ENCODE data around the gene SCAPER. TPM values are rescaled to one million over a fixed set of nuclear protein-coding genes. Genes with fewer than 3 reads are reported as not detected.
"Not testable (repeated sequence)": the region's sequence is repeated elsewhere in the genome, so short reads cannot be mapped to it uniquely, and the experiment has no call there.

The SCAPER gene
- total RNA-seq, 1 donor from 2014 or later, result 24.7 TPM

DNA sequence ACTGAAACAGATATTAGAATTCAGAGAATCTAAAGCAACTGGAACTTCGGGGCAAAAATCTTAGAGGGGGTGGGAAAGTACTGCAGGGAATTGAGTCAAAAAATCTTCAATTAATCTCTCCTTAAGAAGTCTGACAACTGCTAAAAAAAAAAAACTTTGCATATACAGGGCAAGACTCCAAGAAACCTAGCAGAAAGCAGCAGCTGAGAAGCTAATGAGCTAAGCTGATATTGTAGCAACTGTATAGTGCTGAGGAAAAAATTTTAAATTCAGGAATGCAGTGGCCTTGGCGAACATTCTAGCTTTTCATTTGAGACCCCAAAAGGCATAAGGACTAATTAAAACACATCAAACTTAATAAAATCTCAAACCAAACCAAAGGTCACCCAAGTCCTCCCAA, 113.6 kb downstream of the SCAPER start:
- no peak for DNase-seq (ENCODE audit: low spot score)

DNA sequence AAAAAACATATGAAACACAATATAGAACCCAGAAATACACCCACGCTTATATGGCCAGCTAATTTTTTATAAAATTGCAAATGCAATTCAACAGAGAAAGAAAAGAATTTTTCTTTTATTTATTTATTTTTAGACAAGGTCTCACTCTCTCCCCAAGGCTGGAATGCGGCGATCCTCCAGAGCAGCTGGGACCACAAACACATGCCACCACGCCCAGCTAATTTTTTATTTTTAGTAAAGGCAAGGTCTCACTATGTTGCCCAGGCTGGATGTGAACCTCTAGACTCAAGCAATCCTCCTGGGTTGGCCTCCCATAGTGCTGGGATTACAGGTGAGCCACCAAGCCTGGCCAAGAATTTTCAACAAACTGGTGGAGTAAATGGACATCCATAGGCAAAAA, 117.9 kb downstream of the SCAPER start:
- no peak for DNase-seq (ENCODE audit: low spot score)

DNA sequence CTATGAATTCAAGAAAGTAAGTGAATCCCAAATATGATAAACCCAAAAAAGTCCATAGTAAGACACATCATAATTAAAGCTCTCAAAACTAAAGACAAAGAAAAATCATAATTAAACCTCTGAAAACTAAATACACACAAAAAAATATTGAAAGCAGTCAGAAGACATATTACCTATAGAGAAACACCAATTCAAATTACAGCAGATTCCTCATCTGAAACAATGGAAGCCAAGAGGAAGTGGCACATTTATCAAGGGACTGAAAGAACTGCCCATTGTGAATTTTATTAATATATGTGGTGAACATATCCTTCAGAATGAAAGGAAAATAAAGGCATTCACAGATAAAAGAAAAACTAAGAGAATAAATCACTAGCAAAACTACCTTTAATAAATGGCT, 128.2 kb downstream of the SCAPER start:
- DNase-seq (ENCODE audit: low spot score), result no peak

DNA sequence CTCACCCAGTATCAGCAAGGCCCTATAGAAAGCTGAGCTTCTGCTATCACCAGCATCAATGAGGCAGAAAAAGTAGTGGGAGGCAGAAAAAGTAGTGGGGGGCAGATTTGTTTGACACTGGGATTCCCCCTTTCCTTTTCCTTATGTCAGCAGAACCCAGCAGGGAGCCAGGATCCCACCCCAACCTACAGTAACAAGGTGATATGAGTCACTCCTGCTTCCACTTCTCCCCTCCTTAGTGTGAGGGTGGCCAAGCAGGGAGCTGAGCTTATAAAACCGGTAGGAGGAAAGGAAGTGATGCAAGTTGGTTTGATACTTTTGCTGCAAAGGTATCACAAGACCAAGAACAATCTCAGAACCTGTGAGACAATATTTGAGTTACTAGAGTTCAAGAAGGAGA, 128.7 kb downstream of the SCAPER start:
- DNase-seq (ENCODE audit: low spot score), result no peak

DNA sequence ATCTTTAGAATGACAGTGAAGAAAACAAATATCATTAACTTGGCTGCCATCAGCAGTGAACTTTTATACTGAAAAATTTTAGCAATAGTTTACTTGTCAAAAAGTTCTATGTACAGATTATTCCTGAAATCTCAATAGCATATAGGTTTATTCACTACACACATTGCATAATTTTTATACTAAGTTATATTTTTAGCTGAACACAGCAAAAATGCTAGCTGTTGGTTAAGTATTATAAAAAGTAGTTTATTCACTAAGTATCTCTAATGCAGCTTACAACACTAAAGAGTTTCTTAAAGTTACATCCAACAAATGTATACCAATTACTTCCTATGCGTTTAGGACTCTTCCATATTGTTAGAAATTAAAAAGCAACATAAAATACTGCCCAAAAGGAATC, 131.9 kb downstream of the SCAPER start:
- DNase-seq (ENCODE audit: low spot score), result no peak

DNA sequence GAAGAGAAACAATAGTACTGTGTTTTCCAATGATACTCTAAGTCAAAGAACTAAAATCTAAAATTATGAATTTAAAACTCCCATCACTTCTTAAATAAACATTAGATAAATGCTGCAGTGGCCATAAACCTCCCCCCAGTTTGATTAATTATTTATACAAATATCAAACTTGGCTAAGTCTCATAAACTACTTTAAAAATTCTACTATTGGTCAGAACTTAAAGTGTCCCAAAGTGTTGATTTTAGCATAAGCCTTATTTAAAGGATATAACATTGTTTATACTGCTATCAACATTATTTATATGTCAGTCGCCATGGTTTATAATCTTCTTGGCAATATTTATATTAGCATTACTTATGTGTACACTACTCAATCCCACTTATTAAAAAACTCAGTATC, 132.4 kb downstream of the SCAPER start:
- DNase-seq (ENCODE audit: low spot score), result no peak

DNA sequence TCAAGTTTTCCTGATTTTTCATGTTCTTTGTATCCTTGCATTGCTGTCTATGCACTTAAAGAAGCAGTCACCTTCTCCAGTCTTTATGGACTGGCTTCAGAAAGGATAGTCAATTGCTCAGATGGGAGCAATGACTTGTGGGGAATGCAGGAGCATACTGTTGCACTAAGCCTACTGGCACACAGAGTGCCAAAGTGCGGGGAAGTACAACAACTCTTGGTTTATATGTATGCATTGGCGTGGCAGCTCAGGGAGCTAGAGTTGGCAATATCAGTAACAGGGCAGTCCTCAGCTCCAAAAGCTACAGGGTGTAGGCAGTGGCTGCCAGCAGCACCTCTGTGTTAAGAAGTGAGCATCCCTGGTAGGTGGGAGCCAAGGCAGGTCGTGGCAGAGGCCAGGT, 141.1 kb downstream of the SCAPER start:
- no peak for DNase-seq (ENCODE audit: low spot score)

DNA sequence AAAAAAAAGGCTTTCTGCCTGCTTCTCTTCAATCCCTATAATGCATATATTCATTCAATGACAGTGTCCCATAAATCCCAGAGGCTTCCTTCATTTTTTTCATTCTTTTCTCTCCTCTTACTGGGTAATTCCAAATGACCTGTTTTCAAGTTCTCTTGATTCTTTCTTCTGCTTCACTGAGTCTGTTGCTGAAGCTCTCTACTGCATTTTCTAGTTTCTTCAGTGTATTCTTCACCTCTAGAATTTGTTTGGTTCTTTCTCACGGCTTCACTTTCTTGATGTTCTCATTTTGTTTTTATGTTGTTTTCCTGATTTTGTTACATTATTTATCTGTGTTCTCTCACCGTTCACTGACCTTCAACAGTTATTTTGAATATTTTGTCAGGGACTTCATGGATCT, 141.6 kb downstream of the SCAPER start:
- no peak for DNase-seq (ENCODE audit: low spot score)

DNA sequence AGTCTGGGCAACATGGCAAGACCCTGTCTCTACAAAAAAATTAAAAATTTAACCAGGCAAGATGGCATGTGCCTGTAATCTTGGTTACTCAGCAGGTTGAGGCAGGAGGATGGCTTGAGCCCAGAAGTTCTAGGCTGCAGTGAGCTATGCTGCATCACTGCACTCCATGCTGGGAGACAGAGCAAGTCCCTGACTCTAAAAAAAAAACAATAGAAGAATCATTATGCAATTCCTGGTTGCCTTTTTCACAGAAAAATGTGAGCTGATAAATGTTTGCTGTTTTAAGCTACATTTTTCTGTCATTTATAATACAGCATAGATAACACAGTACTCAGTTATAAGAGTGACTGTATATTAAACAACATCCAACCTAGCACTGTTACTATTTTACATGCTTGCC, 148.8 kb downstream of the SCAPER start:
- no peak for DNase-seq (ENCODE audit: low spot score)

DNA sequence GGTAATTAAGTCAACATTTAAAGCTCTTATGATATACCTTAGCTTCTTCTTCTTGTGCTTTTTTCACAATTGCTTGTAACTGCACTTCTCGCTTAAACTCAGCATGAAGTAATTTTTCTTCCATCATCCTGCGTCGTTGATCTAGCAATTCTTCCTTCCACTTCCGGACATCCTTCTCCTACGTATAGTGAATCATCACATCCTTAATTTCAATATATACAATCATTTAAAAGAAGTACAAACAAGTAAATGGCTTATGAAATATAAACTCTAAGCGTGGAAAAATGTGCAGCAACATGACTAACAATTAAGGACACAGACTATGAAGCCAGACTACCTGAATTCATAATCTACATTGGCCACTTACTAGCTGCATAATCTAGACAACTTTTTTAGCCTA, 151.4 kb downstream of the SCAPER start:
- DNase-seq (ENCODE audit: low spot score), result no peak

DNA sequence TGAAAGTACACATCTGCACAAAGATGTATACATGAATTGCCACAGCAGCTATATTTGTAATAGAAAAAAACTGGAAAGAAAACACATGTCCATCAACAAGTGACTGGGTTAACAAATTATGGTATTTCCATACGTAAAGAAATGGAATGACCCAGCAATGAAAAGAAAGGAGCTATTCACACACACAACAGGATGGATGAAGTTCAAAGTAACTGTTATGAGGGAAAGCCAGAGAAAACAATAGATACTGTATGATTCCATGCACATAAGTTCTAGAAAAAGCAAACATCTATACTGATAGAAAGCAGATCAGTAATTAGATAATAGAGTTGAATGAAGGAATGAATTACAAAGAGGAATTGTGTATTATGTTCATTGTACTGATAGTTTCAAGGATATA, 152.0 kb downstream of the SCAPER start:
- DNase-seq (ENCODE audit: low spot score), result no peak

DNA sequence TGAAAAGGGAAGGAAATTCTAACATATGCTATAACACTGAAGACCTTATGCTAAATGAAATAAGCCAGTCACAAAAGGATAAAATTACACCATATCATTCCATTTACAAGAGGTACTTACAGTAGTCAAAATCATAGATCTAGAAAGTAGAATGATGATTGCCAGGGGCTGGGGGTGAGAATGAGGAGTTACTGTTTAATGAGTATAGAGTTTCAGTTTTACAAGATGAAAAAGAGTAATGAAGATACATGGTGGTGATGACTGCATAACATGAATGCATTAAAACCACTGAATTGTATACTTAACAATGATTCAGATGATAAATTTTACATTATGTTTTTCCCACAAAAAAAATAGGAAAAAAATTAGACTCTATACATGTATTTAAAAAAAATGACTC, 152.6 kb downstream of the SCAPER start:
- DNase-seq (ENCODE audit: low spot score), result no peak

DNA sequence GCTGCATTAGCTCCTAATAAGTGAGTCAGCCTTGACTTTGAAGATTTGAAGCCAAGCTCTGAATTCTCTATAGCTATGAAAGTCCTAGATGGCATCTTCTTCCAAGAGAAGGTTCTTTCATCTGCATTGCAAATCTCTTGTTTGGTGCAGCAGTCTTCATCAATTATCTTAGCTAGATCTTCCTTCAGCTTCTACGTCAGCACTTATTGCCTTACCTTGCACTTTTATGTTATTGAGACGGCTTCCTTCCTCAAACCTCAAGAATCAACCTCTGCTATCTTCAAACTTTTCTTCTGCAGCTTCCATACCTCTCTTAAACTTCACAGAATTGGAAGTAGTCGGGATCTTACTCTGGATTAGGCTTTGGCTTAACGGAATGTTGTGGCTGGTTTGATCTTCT, 167.6 kb downstream of the SCAPER start:
- no peak for DNase-seq (ENCODE audit: low spot score)

DNA sequence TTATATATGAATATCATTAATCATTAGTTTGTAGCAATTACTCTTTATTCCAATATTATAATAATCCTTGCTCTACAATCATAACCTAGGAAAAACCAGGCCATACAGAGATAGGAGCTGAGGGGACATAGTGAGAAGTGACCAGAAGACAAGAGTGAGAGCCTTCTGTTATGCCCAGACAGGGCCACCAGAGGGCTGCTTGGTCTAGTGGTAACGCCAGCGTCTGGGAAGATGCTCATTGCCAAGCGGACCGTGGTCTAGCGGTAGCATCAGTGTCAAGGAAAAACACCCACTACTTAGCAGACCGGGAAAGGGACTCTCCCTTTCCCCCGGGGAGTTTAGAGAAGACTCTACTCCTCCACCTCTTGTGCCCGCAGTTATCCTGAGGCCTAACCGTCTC, 172.8 kb downstream of the SCAPER start:
- DNase-seq (ENCODE audit: low spot score), result not testable (repeated sequence)

DNA sequence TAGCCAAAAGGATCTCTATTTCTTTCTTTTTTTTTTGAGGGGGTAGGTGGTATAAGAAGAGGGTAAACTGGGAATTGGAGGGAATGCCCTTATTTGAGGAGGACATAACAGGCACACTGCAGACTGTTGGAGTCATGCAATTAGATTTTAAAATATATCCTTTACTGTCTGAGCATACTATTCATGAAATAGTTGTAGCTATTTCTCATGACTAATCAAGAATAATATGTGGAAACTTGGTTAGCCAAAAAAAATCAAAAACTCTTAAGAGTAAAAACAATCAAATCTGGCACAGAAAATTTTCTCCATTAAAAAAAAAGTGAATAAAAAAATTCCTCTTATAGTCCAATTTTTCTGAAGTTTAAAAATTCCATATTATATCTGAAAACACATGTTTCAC, 174.9 kb downstream of the SCAPER start:
- DNase-seq (ENCODE audit: low spot score), result no peak

DNA sequence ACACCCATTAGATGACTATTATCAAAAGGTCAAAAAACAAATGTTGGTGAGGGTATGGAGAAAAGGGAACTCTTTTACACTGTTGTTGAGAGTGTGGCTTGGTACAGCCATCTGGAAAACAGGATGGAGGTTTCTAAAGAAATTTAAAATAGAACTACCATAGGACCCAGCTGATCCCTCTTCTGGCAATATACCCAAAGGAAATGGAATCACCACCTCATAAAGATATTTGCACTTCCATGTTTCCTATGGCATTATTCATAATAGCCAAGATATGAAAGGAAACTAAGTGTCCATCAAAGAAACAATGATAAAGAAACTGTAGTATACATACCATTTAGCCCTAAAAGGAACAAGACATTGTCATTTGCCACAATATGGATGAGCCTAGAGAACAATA, 186.3 kb downstream of the SCAPER start:
- DNase-seq (ENCODE audit: low spot score), result no peak

DNA sequence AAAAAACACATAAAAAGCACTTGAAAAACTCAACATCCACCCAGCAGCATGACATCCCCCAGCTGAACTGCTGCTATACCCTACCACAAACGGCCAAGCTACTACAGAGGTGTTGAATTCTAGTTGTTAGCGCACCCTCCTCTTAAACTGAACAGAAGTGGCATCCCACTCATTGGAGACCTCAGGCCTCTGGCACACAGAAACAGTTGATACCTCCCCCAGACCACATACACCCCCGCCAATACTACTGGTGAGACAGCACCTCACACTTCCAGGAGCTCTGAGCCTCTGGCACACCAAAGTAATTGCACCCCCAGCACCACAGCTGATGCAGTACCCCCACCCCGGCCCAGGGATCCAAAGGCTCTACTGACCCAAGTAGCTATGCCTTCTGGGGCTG, 190.2 kb downstream of the SCAPER start:
- DNase-seq (ENCODE audit: low spot score), result no peak

DNA sequence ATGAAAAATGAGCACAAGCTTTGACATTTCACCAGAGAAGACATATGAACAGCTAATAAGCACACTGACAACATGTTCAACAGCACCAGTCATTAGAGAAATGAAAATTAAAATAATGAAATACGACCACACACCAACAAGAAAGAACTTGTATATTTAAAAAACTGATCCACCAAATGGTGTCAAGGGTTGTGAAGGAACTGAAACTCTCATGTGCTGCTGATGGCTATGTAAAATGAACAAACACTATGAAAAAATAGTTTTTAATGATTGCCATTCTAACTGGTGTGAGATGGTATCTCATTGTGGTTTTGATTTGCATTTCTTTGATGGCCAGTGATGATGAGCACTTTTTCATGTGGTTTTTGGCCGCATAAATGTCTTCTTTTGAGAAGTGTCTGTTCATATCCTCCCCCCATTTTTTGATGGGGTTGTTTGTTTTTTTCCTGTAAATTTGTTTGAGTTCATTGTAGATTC, 193.8 kb downstream of the SCAPER start:
- DNase-seq (ENCODE audit: low spot score), result no peak

DNA sequence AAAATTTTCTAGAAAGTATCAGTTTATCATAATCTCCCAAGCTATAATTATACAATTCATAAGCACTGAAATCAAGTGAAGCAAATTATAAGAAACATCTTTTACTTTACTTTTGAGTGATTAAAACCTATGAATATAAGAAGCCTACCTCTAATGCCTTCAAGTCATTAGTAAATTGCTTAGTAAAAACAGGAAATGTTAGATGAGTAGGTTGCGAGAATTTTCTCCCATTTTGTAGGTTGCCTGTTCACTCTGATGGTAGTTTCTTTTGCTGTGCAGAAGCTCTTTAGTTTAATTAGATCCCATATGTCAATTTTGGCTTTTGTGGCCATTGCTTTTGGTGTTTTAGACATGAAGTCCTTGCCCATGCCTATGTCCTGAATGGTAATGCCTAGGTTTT, 201.1 kb downstream of the SCAPER start:
- not testable (repeated sequence) for DNase-seq (ENCODE audit: low spot score)

DNA sequence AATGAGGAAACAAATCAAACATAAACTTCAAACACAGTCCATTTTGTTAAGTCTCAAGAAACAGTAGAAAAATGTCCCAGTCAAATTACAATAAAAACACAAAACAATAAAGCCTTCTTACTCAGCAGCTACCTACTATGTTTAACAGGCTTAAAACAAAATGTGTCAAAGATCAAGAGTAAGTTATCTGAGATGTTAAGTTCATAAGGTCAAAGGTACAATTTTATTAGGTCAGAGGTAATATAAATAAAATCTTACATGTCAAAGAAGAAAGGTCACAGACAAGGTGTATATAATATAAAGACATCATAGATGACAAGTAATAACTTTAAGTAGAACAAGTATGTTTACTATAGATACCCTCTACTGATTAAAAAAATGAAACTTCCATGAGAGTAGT, 208.3 kb downstream of the SCAPER start:
- no peak for DNase-seq (ENCODE audit: low spot score)

DNA sequence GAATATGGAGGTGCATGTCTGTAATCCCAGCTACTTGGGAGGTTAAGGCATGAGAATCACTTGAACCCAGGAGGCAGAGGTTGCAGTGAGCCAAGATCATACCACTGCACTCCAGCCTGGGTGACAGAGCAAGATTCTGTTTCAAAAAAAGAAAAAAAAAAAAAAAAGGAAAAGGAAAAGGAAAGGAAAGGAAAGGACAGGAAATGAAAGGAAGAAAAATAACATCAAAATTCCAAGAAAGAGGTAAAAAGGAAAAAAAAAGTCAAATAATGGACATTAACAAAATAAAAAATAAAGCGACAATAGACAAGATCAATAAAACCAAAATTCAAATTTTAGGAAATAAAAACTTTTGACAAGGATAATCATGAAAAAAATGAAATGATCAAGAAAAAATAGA, 212.6 kb downstream of the SCAPER start:
- not testable (repeated sequence) for DNase-seq (ENCODE audit: low spot score)

DNA sequence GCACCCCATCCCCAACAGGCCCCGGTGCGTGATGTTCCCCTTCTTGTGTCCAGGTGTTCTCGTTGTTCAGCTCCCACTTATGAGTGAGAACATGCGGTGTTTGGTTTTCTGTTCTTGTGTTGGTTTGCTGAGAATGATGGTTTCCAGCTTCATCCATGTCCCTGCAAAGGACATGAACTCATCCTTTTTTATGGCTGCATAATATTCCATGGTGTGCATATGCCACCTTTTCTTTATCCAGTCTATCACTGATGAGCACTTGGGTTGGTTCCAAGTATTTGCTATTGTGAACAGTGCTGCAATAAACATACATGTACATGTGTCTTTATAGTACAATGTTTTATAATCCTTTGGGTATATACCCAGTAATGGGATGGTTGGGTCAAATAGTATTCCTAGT, 217.5 kb downstream of the SCAPER start:
- not testable (repeated sequence) for DNase-seq (ENCODE audit: low spot score)

DNA sequence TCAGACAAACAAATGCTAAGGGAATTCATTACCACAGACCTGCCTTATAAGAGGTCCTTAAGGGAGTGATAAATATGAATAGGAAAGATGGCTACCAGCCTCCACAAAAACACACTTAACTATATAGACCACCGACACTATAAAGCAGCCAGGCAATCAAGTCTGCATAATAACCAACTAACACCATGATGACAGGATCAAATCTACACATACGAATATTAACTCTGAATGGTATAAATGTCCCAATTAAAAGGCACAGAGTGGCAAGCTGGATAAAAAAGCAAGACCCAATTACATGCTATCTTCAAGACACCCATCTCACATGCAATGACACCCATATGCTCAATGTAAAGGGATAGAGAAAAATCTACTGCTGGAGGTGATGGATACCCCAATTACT, 221.1 kb downstream of the SCAPER start:
- DNase-seq (ENCODE audit: low spot score), result no peak

DNA sequence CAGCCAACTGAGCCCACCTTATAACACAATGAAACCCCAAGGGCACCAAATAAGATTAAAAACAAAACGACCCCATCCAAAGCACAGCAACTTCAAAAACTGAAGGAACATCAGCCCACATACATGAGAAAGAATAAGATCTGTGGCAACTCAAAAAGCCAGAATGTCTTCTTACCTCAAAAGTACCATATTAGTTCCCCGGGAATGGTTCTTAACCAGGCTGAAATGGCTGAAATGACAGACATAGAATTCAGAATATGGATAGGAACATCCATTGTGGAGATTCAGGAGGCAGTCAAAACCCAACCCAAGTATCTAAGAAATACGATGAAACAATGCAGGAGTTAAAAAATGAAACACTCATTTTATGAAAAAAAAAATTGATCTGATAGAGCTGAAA, 222.3 kb downstream of the SCAPER start:
- DNase-seq (ENCODE audit: low spot score), result no peak
